ENCODE measurements around the gene FARSA.
A peak's percentile ranks its signal among the peaks of the same experiment; 100 is the strongest.

Gene FARSA

DNA sequence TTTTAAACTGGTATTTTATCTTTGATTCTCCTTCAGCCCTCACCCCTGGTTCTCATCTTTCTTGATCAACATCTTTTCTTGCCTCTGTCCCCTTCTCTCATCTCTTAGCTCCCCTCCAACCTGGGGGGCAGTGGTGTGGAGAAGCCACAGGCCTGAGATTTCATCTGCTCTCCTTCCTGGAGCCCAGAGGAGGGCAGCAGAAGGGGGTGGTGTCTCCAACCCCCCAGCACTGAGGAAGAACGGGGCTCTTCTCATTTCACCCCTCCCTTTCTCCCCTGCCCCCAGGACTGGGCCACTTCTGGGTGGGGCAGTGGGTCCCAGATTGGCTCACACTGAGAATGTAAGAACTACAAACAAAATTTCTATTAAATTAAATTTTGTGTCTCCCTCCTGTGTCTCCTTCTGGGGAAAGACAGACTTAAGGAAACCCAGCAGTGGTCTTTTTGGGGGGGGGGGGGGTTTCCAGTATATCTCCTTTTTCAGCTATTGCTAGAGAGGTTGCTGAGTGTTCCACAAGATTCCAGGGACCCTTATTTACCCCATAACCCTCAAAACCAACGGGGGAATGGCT is 10.7 kb upstream of the FARSA start:
- DNase-seq (ENCODE audit: extremely low spot score), result no peak
- no peak for TF ChIP-seq CTCF (IDR thresholded peaks at IDR 0.05; ENCODE audit: control extremely low read depth, extremely low read depth, low read depth, missing control alignments)
- POLR2A ChIA-PET, result interaction anchor here (0.6 to 0.7 kb wide), 3 partner anchors 10 to 165 kb away, joined by 4 to 5 read pairs (median 5); no protein-coding TSS in a partner anchor
- CTCF ChIA-PET, result interaction anchor here (0.8 kb wide), 1 partner anchor 53 kb away, joined by 3 read pairs; the partner anchor contains the start of gene GCDH

- no peak for DNase-seq (ENCODE audit: extremely low spot score)
- ChIA-PET POLR2A (interaction anchor here (0.6 to 0.7 kb wide), 2 partner anchors 10 to 165 kb away, joined by 5 read pairs; no protein-coding TSS in a partner anchor), CTCF (interaction anchor here (0.8 kb wide), 1 partner anchor 53 kb away, joined by 3 read pairs; the partner anchor contains the start of gene GCDH)
- no peak for TF ChIP-seq CTCF (IDR thresholded peaks at IDR 0.05; ENCODE audit: control extremely low read depth, extremely low read depth, low read depth, missing control alignments)
These were observed 10.0 kb upstream of the FARSA start for GRCh38 chr19:12943437-12944044.

DNA sequence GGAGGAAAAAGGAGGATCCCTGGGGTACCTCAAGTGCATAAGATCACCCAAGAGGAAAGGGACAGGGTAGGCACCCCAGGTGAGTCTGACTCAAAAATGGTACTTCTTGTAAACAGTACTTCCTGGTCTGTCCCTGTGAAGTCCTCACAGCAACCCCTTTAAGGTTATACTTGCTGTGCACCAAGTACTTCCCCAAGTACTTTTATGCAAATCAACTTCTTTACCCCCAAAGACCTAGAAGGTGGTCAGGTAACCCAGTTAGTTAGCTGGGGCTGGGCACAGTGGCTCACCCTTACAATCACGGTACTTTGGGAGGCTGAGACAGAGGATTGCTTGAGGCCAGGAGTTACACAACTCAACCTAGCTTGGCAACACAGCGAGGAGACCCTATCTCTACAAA is 7.4 kb upstream of the FARSA start:
- CTCF ChIA-PET, result interaction anchor here (1.0 kb wide), 1 partner anchor 24 kb away, joined by 4 read pairs; no protein-coding TSS in a partner anchor
- POLR2A ChIA-PET, result no interaction called here
- TF ChIP-seq CTCF (IDR thresholded peaks at IDR 0.05; ENCODE audit: control extremely low read depth, extremely low read depth, low read depth, missing control alignments), result no peak
- no peak for DNase-seq (ENCODE audit: extremely low spot score)

DNA sequence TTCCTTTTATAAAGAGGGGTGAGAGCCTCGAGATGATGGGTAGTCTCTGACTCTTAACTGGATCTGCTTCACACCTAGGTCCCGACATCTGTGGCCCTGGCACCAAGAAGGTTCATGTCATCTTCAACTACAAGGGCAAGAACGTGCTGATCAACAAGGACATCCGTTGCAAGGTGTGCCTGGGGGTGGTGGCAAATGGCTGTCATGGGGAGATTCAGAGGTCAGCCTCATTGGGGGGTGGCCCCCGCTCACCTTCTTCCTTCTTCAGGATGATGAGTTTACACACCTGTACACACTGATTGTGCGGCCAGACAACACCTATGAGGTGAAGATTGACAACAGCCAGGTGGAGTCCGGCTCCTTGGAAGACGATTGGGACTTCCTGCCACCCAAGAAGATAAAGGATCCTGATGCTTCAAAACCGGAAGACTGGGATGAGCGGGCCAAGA is 6.5 kb upstream of the FARSA start:
- DNase-seq (ENCODE audit: extremely low spot score), result no peak
- ChIA-PET CTCF (interaction anchor here (0.9 kb wide), 1 partner anchor 26 kb away, joined by 3 read pairs; no protein-coding TSS in a partner anchor), POLR2A (interaction anchor here (0.8 to 1.7 kb wide), 4 partner anchors 8 to 154 kb away, joined by 3 to 5 read pairs (median 4); no protein-coding TSS in a partner anchor)
- TF ChIP-seq CTCF (IDR thresholded peaks at IDR 0.05; ENCODE audit: control extremely low read depth, extremely low read depth, low read depth, missing control alignments), result no peak

DNA sequence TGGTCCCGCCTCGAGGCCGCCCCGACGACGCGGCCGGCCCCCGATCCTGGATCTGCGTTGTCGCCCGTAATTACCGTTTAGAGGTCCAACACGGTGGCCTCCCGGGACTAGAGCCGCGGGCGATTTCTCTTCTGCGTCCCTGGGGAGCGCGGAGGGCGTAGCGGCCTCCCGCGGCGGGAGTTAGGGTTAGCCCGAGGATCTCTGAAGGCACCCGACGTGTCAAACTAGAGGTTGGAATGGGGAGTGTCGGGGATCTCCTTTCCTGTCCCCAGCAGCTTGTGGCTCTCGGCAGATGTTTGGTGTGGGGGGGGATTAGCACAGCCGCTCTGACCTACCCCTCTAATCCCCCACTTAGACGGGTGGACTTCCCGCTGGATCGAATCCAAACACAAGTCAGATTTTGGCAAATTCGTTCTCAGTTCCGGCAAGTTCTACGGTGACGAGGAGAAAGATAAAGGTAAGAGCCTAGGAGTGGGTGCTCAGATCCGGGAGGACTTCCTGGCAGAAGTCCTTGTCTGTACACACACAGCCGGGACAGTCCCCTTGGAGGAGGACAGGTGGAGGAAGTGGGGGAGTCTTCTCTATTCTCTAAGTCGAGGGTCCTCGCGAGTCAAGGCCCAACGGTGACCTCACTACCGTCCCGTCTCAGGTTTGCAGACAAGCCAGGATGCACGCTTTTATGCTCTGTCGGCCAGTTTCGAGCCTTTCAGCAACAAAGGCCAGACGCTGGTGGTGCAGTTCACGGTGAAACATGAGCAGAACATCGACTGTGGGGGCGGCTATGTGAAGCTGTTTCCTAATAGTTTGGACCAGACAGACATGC is 5.5 kb upstream of the FARSA start:
- TF ChIP-seq CTCF (IDR thresholded peaks at IDR 0.05; ENCODE audit: control extremely low read depth, extremely low read depth, low read depth, missing control alignments), result peak; percentile 3
- no peak for DNase-seq (ENCODE audit: extremely low spot score)
- ChIA-PET CTCF (interaction anchor here (0.9 kb wide), 1 partner anchor 27 kb away, joined by 3 read pairs; no protein-coding TSS in a partner anchor), POLR2A (interaction anchor here (0.6 to 1.7 kb wide), 9 partner anchors 9 to 223 kb away, joined by 3 to 5 read pairs (median 3); partner anchors contain the start of gene SYCE2)

Measured in GM10248 (cell line).